Measurements from ENCODE around the gene SMARCC2. TPM values are rescaled to one million over a fixed set of nuclear protein-coding genes. Genes with fewer than 3 reads are reported as not detected.

The SMARCC2 gene
- total RNA-seq, 5 donors from 2014 or later (not counting 1 experiment from before 2014, with no cell fraction given), result 135 to 160 (median 159) TPM

GRCh38 chr12:56127888-56128669 is 61.2 kb downstream of the SMARCC2 start, which contains the start of gene ESYT1:
Gene ESYT1 (plus strand): TSS chr12:56128267. CDS start chr12:56128320, 53 bp downstream.
- Mint-ChIP-seq H3K36me3 (peaks cover 33% of the 10 kb centered on the region), H3K4me3 (peak within 1 kb of the TSS; percentile 97 to 99 (median 98)), H3K27ac (peak within 1 kb of the TSS; percentile 97), H3K27me3 (no peaks in the 10 kb centered on the region), H3K4me1 (peaks cover 68 to 74% (median 72%) of the 10 kb centered on the region in 3 donors), H3K9me3 (no peaks in the 10 kb centered on the region)
- peak within 1 kb of the TSS; percentile 86 to 95 for H3K4me3 ChIP-seq (ENCODE audit: control insufficient read depth in 1 of 2, extremely low read depth in 1 of 2, low read length in 1 of 2)
- no peaks in the 10 kb centered on the region for H3K9me3 ChIP-seq
- WGBS (ENCODE audit: insufficient coverage), result under 1% methylated on average over 45 of the region's 49 CpGs
- CTCF ChIA-PET, result interaction anchor here (0.6 to 5.8 kb wide), 22 partner anchors 10 to 446 kb away, joined by 3 to 65 read pairs (median 4); partner anchors contain the start of genes SMARCC2 (in 2 of the 2), DNAJC14 (in 1 of the 2), MYL6 (in 1 of the 2) and MYL6B (in 1 of the 2)
- H3K36me3 ChIP-seq (ENCODE audit: control insufficient read depth in 2 of 2, extremely low read depth in 1 of 2, insufficient read depth in 1 of 2, low read length in 1 of 2), result peaks cover 14 to 31% of the 10 kb centered on the region in 2 donors
- POLR2A ChIA-PET, result interaction anchor here (0.5 to 1.8 kb wide), 11 partner anchors 10 to 321 kb away, joined by 3 to 33 read pairs (median 4); partner anchors contain the start of genes ZC3H10 (in 2 of the 2), ORMDL2 (in 1 of the 2), RNF41 (in 1 of the 2) and RPL41 (in 1 of the 2)
- peak within 1 kb of the TSS; percentile 76 for H3K27ac ChIP-seq (ENCODE audit: low read length)
- H3K27me3 ChIP-seq (replicated peaks in 1 of 2; ENCODE audit: control insufficient read depth in 2 of 2, extremely low read depth in 1 of 2, insufficient read depth in 2 of 2, low read length in 1 of 2), result no peaks in the 10 kb centered on the region
- peaks cover 36 to 62% of the 10 kb centered on the region in 2 experiments for H3K4me1 ChIP-seq (ENCODE audit: control insufficient read depth in 1 of 2, extremely low read depth in 1 of 2, insufficient read depth in 2 of 2, low read length in 2 of 2)
- ATAC-seq (replicated peaks in 1 of 4) (peak; percentile 86 to 91 (median 89)), DNase-seq (peak; percentile 88 to 99 (median 98))

GRCh38 chr12:56127485-56127887 is 61.8 kb downstream of the SMARCC2 start:
- no peaks in the 10 kb centered on the region for H3K9me3 Mint-ChIP-seq
- 0% methylated on average over 2 of the region's 8 CpGs for WGBS (ENCODE audit: insufficient coverage)
- peaks cover 31% of the 10 kb centered on the region for H3K36me3 Mint-ChIP-seq
- Histone ChIP-seq H3K27ac (ENCODE audit: low read length) (peak overlapping the region; percentile 76), H3K27me3 (replicated peaks in 1 of 2; ENCODE audit: control insufficient read depth in 2 of 2, extremely low read depth in 1 of 2, insufficient read depth in 2 of 2, low read length in 1 of 2) (no peaks in the 10 kb centered on the region), H3K9me3 (no peaks in the 10 kb centered on the region), H3K4me1 (ENCODE audit: control insufficient read depth in 1 of 2, extremely low read depth in 1 of 2, insufficient read depth in 2 of 2, low read length in 2 of 2) (peaks cover 36 to 60% of the 10 kb centered on the region in 2 experiments), H3K4me3 (ENCODE audit: control insufficient read depth in 1 of 2, extremely low read depth in 1 of 2, low read length in 1 of 2) (peak overlapping the region; percentile 4 to 86), H3K36me3 (ENCODE audit: control insufficient read depth in 2 of 2, extremely low read depth in 1 of 2, insufficient read depth in 1 of 2, low read length in 1 of 2) (peaks cover 12 to 25% of the 10 kb centered on the region in 2 donors)
- DNase-seq, result no peak
- peak overlapping the region; percentile 97 to 99 (median 98) for H3K4me3 Mint-ChIP-seq
- no peaks in the 10 kb centered on the region for H3K27me3 Mint-ChIP-seq
- H3K4me1 Mint-ChIP-seq, result peaks cover 66 to 73% (median 71%) of the 10 kb centered on the region in 3 donors
- POLR2A ChIA-PET, result interaction anchor here (0.5 to 1.8 kb wide), 10 partner anchors 9 to 322 kb away, joined by 3 to 33 read pairs (median 4); partner anchors contain the start of genes ZC3H10 (in 2 of the 2), ORMDL2 (in 1 of the 2), RNF41 (in 1 of the 2) and RPL41 (in 1 of the 2)
- H3K27ac Mint-ChIP-seq, result peak overlapping the region; percentile 97
- CTCF ChIA-PET, result interaction anchor here (0.6 to 5.8 kb wide), 19 partner anchors 9 to 375 kb away, joined by 3 to 65 read pairs (median 5); partner anchors contain the start of genes DNAJC14 (in 1 of the 2), MYL6 (in 1 of the 2), MYL6B (in 1 of the 2) and ORMDL2 (in 1 of the 2)
- no peak for ATAC-seq (replicated peaks in 1 of 4)

GRCh38 chr12:56126732-56127239 is 62.5 kb downstream of the SMARCC2 start:
- Histone ChIP-seq H3K27me3 (replicated peaks in 1 of 2; ENCODE audit: control insufficient read depth in 2 of 2, extremely low read depth in 1 of 2, insufficient read depth in 2 of 2, low read length in 1 of 2) (no peaks in the 10 kb centered on the region), H3K4me3 (ENCODE audit: control insufficient read depth in 1 of 2, extremely low read depth in 1 of 2, low read length in 1 of 2) (no peak overlapping the region), H3K36me3 (ENCODE audit: control insufficient read depth in 2 of 2, extremely low read depth in 1 of 2, insufficient read depth in 1 of 2, low read length in 1 of 2) (peaks cover 5 to 21% of the 10 kb centered on the region in 2 donors), H3K4me1 (ENCODE audit: control insufficient read depth in 1 of 2, extremely low read depth in 1 of 2, insufficient read depth in 2 of 2, low read length in 2 of 2) (peaks cover 36 to 53% of the 10 kb centered on the region in 2 experiments), H3K27ac (ENCODE audit: low read length) (peak overlapping the region; percentile 76), H3K9me3 (no peaks in the 10 kb centered on the region)
- H3K27ac Mint-ChIP-seq, result peak overlapping the region; percentile 97
- CTCF ChIA-PET, result interaction anchor here (0.5 to 5.8 kb wide), 8 partner anchors 8 to 95 kb away, joined by 3 to 65 read pairs (median 4); partner anchors contain the start of genes RNF41 (in 1 of the 2), RPL41 (in 1 of the 2), SMARCC2 (in 1 of the 2) and ZC3H10 (in 1 of the 2)
- WGBS (ENCODE audit: insufficient coverage), result 59% methylated on average over 3 of the region's 3 CpGs
- DNase-seq (peak in 1 of 35 experiments; percentile 26), ATAC-seq (replicated peaks in 1 of 4) (no peak)
- POLR2A ChIA-PET, result interaction anchor here (0.6 to 1.8 kb wide), 3 partner anchors 9 to 266 kb away, joined by 3 to 33 read pairs (median 4); partner anchors contain the start of genes RPL41 (in 1 of the 2) and ZC3H10 (in 1 of the 2)
- no peaks in the 10 kb centered on the region for H3K9me3 Mint-ChIP-seq
- H3K4me3 Mint-ChIP-seq, result peak overlapping the region; percentile 47 to 99 (median 98)
- peaks cover 59 to 66% (median 64%) of the 10 kb centered on the region in 3 donors for H3K4me1 Mint-ChIP-seq
- no peaks in the 10 kb centered on the region for H3K27me3 Mint-ChIP-seq
- H3K36me3 Mint-ChIP-seq, result peaks cover 26% of the 10 kb centered on the region

- Histone ChIP-seq H3K4me3 (ENCODE audit: control insufficient read depth in 1 of 2, extremely low read depth in 1 of 2, low read length in 1 of 2) (no peak overlapping the region), H3K27ac (ENCODE audit: low read length) (no peak overlapping the region), H3K36me3 (ENCODE audit: control insufficient read depth in 2 of 2, extremely low read depth in 1 of 2, insufficient read depth in 1 of 2, low read length in 1 of 2) (peaks cover 7 to 20% of the 10 kb centered on the region in 2 donors), H3K9me3 (no peaks in the 10 kb centered on the region), H3K4me1 (ENCODE audit: control insufficient read depth in 1 of 2, extremely low read depth in 1 of 2, insufficient read depth in 2 of 2, low read length in 2 of 2) (peaks cover 23 to 32% of the 10 kb centered on the region in 2 experiments), H3K27me3 (replicated peaks in 1 of 2; ENCODE audit: control insufficient read depth in 2 of 2, extremely low read depth in 1 of 2, insufficient read depth in 2 of 2, low read length in 1 of 2) (no peaks in the 10 kb centered on the region)
- H3K4me1 Mint-ChIP-seq, result peaks cover 45 to 51% (median 45%) of the 10 kb centered on the region in 3 donors
- H3K27me3 Mint-ChIP-seq, result no peaks in the 10 kb centered on the region
- CTCF ChIA-PET, result interaction anchor here in 1 of 2 donors (1.0 to 1.6 kb wide), 4 partner anchors 28 to 340 kb away, joined by 4 to 8 read pairs (median 6); partner anchors contain the start of genes MYL6B, RNF41 and SMARCC2
- peaks cover 11% of the 10 kb centered on the region for H3K36me3 Mint-ChIP-seq
- peak overlapping the region; percentile 55 to 97 for H3K27ac Mint-ChIP-seq
- WGBS (ENCODE audit: insufficient coverage), result 65% methylated on average over 2 of the region's 4 CpGs
- no peaks in the 10 kb centered on the region for H3K9me3 Mint-ChIP-seq
- no peak overlapping the region for H3K4me3 Mint-ChIP-seq
- DNase-seq (no peak), ATAC-seq (replicated peaks in 1 of 4) (no peak)
- POLR2A ChIA-PET, result interaction anchor here (0.6 to 0.9 kb wide), 3 partner anchors 35 to 293 kb away, joined by 3 to 10 read pairs (median 3); no protein-coding TSS in a partner anchor
Measured at GRCh38 chr12:56124133-56124532, 65.2 kb downstream of the SMARCC2 start.

- no CpG with 5 or more reads among the region's 2 CpGs for WGBS (ENCODE audit: insufficient coverage)
Measured at GRCh38 chr12:56122637-56123036, 66.6 kb downstream of the SMARCC2 start.

More at GRCh38 chr12:56122637-56123036, 66.6 kb downstream of the SMARCC2 start:
- ATAC-seq (replicated peaks in 1 of 4) (no peak), DNase-seq (no peak)
- no peaks in the 10 kb centered on the region for H3K9me3 ChIP-seq
- POLR2A ChIA-PET, result interaction anchor here (0.6 to 1.0 kb wide), 6 partner anchors 18 to 1379 kb away, joined by 3 to 7 read pairs (median 4); partner anchors contain the start of genes PA2G4 (in 1 of the 2) and PYM1 (in 1 of the 2)
- H3K27me3 Mint-ChIP-seq, result no peaks in the 10 kb centered on the region
- CTCF ChIA-PET, result interaction anchor here (0.5 to 1.8 kb wide), 5 partner anchors 19 to 1711 kb away, joined by 3 to 10 read pairs (median 4); partner anchors contain the start of genes PA2G4 (in 1 of the 2) and SMARCC2 (in 1 of the 2)
- peak overlapping the region in 1 of 2 donors; percentile 44 for H3K27ac Mint-ChIP-seq
- no peaks in the 10 kb centered on the region for H3K9me3 Mint-ChIP-seq
- no peaks in the 10 kb centered on the region for H3K27me3 ChIP-seq (replicated peaks in 1 of 2; ENCODE audit: control insufficient read depth in 2 of 2, extremely low read depth in 1 of 2, insufficient read depth in 2 of 2, low read length in 1 of 2)
- peaks cover 7 to 20% of the 10 kb centered on the region in 2 donors for H3K36me3 ChIP-seq (ENCODE audit: control insufficient read depth in 2 of 2, extremely low read depth in 1 of 2, insufficient read depth in 1 of 2, low read length in 1 of 2)
- H3K36me3 Mint-ChIP-seq, result peaks cover 14% of the 10 kb centered on the region
- H3K4me3 ChIP-seq (ENCODE audit: control insufficient read depth in 1 of 2, extremely low read depth in 1 of 2, low read length in 1 of 2), result no peak overlapping the region
- H3K4me1 ChIP-seq (ENCODE audit: control insufficient read depth in 1 of 2, extremely low read depth in 1 of 2, insufficient read depth in 2 of 2, low read length in 2 of 2), result peaks cover 29 to 42% of the 10 kb centered on the region in 2 experiments
- no peak overlapping the region for H3K27ac ChIP-seq (ENCODE audit: low read length)
- no peak overlapping the region for H3K4me3 Mint-ChIP-seq
- H3K4me1 Mint-ChIP-seq, result peaks cover 49 to 60% (median 55%) of the 10 kb centered on the region in 3 donors

Measured in T-cell (primary cell).